Activated CD8-positive, alpha-beta T cell treated with anti-CD3 and anti-CD28 coated beads for 36 hours (primary cell): ENCODE results near the gene ADAMTS16. TPM values are rescaled to one million over a fixed set of nuclear protein-coding genes. Genes with fewer than 3 reads are reported as not detected.

Source experiments
- ATAC-seq: fragments of 200-7000 bp; cut with Tn5 transposase; one replicate; pipeline ENCODE4 v1.10.0; 2021; ENCODE audit warnings: mild to moderate bottlenecking, moderate library complexity
- CTCF ChIA-PET: fragments of 350-600 bp; sonication (Branson Sonifier 250); formaldehyde crosslinking; loops from one replicate; lab custom pipeline; 2021; ENCODE audit warnings: antibody characterized with exemption; lab: Charles Lee
- POLR2A ChIA-PET: fragments of 350-600 bp; sonication (Branson Sonifier 250); formaldehyde crosslinking; loops from one replicate; lab custom pipeline; 2021; ENCODE audit warnings: antibody characterized with exemption; lab: Charles Lee
- DNase-seq: peaks from one replicate; pipeline ENCODE4 v3.0.0-alpha.2; 2020
- H3K27ac Mint-ChIP-seq: one replicate; pipeline ENCODE4 v1.8.0; 2021; ENCODE audit warnings: mild to moderate bottlenecking, mixed read lengths
- H3K27me3 Mint-ChIP-seq: one replicate; pipeline ENCODE4 v1.8.0; 2021; ENCODE audit warnings: mixed read lengths
- H3K36me3 Mint-ChIP-seq: one replicate; pipeline ENCODE4 v1.8.0; 2021; ENCODE audit warnings: low read depth, mixed read lengths
- H3K4me1 Mint-ChIP-seq: one replicate; pipeline ENCODE4 v1.8.0; 2021; ENCODE audit warnings: low read depth, mixed read lengths
- H3K4me3 Mint-ChIP-seq: one replicate; pipeline ENCODE4 v1.8.0; 2021; ENCODE audit warnings: mild to moderate bottlenecking, moderate library complexity, mixed read lengths
- H3K9me3 Mint-ChIP-seq: one replicate; pipeline ENCODE4 v1.8.0; 2021; ENCODE audit warnings: mixed read lengths
- CTCF ChIP-seq: fragments of 200-600 bp; IDR thresholded peaks from one replicate; pipeline ENCODE4 v1.8.0; 2022; ENCODE audit warnings: antibody characterized with exemption, mild to moderate bottlenecking
- intact Hi-C: fragments of 100-400 bp; cut with micrococcal nuclease; formaldehyde crosslinking; loops from one replicate; pipeline ENCODE4 v1.10.0; 2022
- total RNA-seq, 2 experiments: library from RNA; stranded (reverse); gene quantifications; one replicate each; pipeline ENCODE4 v1.2.3, GENCODE V29; 2021

ADAMTS16 gene
- total RNA-seq, 2 experiments from 2014 or later = not detected

- TF ChIP-seq CTCF = no peak
- H3K4me1 Mint-ChIP-seq = peaks cover 9% of the 10 kb centered on the region
- no peaks in the 10 kb centered on the region for H3K36me3 Mint-ChIP-seq
- no peak overlapping the region for H3K4me3 Mint-ChIP-seq
- intact Hi-C loops = no loop called here
- POLR2A ChIA-PET = interaction anchor here (0.9 kb wide), 1 partner anchor 74 kb away, joined by 3 read pairs; no protein-coding TSS in a partner anchor
- ATAC-seq (no peak), DNase-seq (no peak)
- no peaks in the 10 kb centered on the region for H3K27me3 Mint-ChIP-seq
- CTCF ChIA-PET = no interaction called here
- H3K27ac Mint-ChIP-seq = no peak overlapping the region
- no peaks in the 10 kb centered on the region for H3K9me3 Mint-ChIP-seq
Measured at GRCh38 chr5:5347442-5347841, 207.3 kb downstream of the ADAMTS16 start.

DNA sequence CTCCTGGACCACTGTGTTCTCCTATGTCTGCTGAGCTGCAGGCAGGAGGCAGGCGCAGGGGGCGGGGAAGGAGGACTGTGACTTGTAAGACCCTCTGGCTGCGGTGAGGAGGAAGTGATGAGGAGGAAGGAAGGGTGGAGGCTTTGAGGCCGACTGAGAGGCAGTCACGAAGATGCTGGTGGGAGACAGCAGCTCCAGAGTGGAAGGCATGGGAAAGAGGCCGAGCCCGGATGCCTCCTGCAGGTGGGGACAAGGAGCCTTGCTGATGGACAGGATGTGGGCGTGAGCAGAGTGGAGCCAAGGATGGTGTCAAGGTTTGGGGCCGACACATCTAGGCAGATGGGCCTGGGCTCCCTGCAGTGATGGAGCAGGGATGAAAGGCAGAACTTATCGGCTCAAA lies 208.0 kb downstream of the ADAMTS16 start:
- POLR2A ChIA-PET = interaction anchor here (0.9 kb wide), 1 partner anchor 73 kb away, joined by 3 read pairs; no protein-coding TSS in a partner anchor
- peak; percentile 3 for DNase-seq
- Mint-ChIP-seq H3K27me3 (no peaks in the 10 kb centered on the region), H3K36me3 (no peaks in the 10 kb centered on the region), H3K9me3 (no peaks in the 10 kb centered on the region), H3K4me3 (no peak overlapping the region), H3K4me1 (peaks cover 9% of the 10 kb centered on the region), H3K27ac (no peak overlapping the region)
- CTCF ChIA-PET = no interaction called here
- ATAC-seq = no peak
- intact Hi-C loops = no loop called here
- no peak for TF ChIP-seq CTCF

- TF ChIP-seq CTCF = no peak
- H3K27me3 Mint-ChIP-seq = no peaks in the 10 kb centered on the region
- intact Hi-C loops = no loop called here
- no peak for ATAC-seq
- DNase-seq = no peak
- H3K27ac Mint-ChIP-seq = no peak overlapping the region
- CTCF ChIA-PET = no interaction called here
- POLR2A ChIA-PET = no interaction called here
- H3K36me3 Mint-ChIP-seq = no peaks in the 10 kb centered on the region
- no peak overlapping the region for H3K4me3 Mint-ChIP-seq
- no peaks in the 10 kb centered on the region for H3K9me3 Mint-ChIP-seq
- H3K4me1 Mint-ChIP-seq = peaks cover 9% of the 10 kb centered on the region
Measured at GRCh38 chr5:5348576-5348975, 208.4 kb downstream of the ADAMTS16 start.

DNA sequence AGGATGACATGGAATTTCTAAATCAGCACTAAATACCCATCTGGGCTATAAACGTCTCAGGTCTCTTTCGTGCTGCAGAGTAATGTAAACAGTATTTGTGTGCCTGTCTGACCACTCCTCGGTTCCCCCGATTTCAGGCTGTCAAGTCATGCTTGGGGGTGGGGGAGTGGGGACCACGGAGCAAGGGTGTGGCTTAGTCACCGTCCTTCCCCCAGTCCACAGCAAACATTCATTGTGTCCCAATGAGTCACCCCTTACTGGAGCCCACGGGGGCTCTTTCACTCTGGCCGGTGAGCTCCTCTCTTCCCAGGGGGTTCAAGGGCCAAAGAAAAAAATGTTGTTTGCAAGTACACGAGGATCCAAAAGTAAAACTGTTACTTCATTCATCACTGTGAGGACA lies 210.0 kb downstream of the ADAMTS16 start:
- POLR2A ChIA-PET = no interaction called here
- ATAC-seq (no peak), DNase-seq (no peak)
- CTCF ChIA-PET = no interaction called here
- H3K4me1 Mint-ChIP-seq = peaks cover 9% of the 10 kb centered on the region
- no peak overlapping the region for H3K27ac Mint-ChIP-seq
- no peak for TF ChIP-seq CTCF
- H3K27me3 Mint-ChIP-seq = no peaks in the 10 kb centered on the region
- intact Hi-C loops = no loop called here
- H3K36me3 Mint-ChIP-seq = no peaks in the 10 kb centered on the region
- H3K4me3 Mint-ChIP-seq = no peak overlapping the region
- no peaks in the 10 kb centered on the region for H3K9me3 Mint-ChIP-seq

DNA sequence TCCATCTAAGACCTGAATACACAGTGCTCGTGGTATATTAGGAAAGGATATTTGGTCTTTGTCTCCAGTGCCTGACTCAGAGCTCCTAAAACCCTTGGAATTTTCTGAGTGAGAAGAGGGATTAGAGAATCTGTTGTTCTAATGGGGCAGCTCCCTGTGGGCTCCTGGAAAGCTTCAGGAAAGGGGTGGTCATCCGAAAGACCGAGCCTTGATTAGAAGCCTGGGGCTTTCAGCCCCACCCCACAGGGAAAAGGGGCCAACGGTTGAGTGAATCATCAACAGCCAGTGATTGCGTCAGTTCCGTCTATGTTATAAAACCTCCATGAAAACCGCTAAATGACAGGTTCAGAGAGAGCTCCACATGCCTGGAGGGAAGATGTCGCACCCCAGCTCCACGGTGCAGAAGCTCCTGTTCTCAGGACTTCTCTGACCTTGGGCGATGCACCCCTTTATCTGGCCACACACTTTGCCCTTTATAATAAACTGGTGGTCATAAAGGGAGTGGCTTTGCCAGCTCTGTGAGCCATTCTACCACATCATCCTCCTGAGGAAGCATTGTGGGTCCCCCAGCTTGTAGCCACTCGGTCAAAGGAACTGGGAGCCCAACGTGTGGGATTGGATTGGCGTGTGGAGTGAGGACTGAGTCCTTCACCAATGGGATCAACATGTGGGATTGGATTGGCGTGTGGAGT lies 211.3 kb downstream of the ADAMTS16 start:
- intact Hi-C loops = no loop called here
- Mint-ChIP-seq H3K27ac (no peak overlapping the region), H3K36me3 (no peaks in the 10 kb centered on the region), H3K4me1 (peaks cover 9% of the 10 kb centered on the region), H3K9me3 (no peaks in the 10 kb centered on the region), H3K27me3 (no peaks in the 10 kb centered on the region), H3K4me3 (no peak overlapping the region)
- CTCF ChIA-PET = no interaction called here
- TF ChIP-seq CTCF = no peak
- POLR2A ChIA-PET = no interaction called here
- ATAC-seq (no peak), DNase-seq (no peak)
